A204.1 (cell line): ENCODE measurements around the gene EGR4.

ENCODE experiments used
- FAIRE-seq: peaks from 2 replicates; lab custom pipeline; 2012; peaks lifted over from hg19 to GRCh38; lab: Jason Lieb, UNC

Gene EGR4

GRCh38 chr2:73293534-73294171 lies at the start of gene EGR4:
Gene EGR4, minus strand, starts transcription at chr2:73293548. Its CDS starts 231 bp downstream, at chr2:73293317.
- no peak for FAIRE-seq

GRCh38 chr2:73341039-73341438 lies 47.7 kb upstream of the EGR4 start:
- no peak for FAIRE-seq

- FAIRE-seq = no peak
These were observed 45.9 kb upstream of the EGR4 start for GRCh38 chr2:73339201-73339600.

DNA sequence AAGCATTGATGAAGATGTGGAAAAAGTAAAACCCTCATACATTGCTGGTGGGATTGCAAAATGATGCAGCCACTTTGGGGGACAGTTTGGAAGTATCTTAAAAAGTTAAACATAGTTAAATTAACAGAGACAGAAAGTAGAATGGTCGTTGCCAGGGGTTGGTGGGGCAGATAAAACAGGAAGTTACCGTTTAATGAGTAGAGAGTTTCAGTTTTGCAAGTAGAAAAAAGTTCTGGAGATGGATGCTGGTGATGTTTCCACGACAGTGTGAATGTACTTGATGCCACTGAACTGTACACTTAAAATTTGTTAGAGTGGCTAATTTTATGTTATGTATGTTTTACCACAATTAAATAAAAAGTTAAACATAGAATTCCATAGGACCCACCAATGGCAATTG lies 44.5 kb upstream of the EGR4 start:
- no peak for FAIRE-seq

- FAIRE-seq = no peak
These were observed 41.3 kb upstream of the EGR4 start for GRCh38 chr2:73334620-73335019.

- peak; percentile 23 for FAIRE-seq
These were observed 40.7 kb upstream of the EGR4 start for GRCh38 chr2:73334045-73334444.

DNA sequence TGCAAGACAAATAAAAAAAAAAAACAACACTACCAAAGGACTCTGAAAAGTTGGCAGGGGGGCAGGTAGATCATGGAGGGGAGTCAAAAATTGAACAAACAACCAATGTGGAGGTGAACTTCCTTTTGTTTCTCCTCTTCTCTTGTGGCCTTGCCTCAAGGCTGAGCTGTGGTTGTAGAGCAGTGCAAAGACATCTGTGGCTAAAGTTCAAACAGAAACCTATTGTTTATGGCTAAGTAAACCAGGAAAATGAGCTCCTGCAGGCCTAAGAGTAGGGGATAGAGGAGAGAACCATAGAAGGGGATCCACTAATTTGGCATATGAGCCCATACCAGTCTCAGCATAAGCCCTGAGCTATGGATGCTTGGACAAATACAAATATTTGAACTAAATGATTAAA lies 40.2 kb upstream of the EGR4 start:
- FAIRE-seq = no peak

DNA sequence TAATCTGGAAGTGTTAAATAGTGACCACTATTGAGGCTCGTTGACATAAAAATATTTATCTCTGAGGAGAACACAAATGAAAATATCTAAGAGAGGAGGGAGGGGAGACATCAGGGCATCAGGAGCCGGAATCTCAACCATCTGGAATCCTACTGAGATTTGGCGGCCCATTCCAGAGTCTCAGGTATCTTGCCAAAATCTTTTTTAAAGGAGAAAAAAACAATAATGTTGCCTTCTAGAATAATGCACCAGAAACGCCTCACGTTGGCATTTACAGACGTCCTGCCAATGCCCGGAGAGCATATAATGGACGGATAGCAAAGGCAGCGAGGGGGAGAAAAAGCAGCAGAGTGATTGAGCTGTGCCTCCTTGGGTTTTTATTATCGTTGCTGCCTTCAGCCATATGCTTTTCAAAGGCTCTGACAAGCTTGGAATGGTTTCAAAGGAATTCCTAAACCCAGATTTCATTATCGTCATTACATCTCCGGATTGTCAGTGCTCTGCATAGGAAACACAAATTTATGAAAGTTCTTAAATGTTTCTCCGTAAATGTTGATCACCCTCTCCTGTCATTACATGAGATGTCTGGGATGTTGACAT lies 30.9 kb upstream of the EGR4 start:
- no peak for FAIRE-seq

GRCh38 chr2:73323551-73323950 lies 30.2 kb upstream of the EGR4 start:
- FAIRE-seq = no peak

DNA sequence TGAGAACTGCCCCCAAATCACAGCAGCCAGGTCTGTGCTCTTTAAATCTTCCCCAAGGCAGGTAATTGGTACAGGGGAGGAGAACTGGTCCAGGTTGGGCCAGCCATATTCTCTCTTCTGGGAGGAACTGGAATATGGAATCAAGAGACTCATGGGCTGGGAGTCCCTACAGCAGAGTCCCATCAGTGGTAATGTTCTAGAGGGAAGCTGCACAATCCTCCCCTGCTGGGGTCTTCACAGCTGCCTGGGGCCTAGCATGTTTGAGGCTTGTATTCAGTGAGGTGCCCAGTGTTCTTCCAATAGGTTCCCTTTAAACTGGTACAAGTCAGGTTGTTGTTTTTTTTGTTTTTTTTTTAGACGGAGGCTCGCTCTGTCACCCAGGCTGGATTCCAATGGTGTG lies 21.1 kb upstream of the EGR4 start:
- FAIRE-seq = no peak

DNA sequence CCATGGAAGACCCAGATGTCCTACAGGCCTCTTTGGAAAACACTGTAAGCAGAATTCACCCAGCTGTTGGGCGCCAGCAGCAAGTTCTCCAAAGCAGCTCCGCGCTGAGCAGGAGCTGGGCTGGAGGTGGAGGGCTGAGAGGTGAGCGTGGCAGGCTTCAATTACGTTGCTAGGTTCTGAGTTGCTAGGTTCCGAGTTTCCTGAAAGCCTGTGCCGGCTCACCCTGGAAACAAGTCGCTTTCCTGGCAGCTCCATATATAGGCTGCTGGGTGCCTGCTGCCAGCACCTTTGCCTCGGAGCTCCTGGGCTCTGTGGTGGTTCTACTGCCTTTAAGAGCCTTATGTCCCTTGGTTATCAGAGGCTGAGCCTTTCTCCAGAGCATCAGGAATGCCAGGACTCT lies 14.4 kb upstream of the EGR4 start:
- FAIRE-seq = no peak

DNA sequence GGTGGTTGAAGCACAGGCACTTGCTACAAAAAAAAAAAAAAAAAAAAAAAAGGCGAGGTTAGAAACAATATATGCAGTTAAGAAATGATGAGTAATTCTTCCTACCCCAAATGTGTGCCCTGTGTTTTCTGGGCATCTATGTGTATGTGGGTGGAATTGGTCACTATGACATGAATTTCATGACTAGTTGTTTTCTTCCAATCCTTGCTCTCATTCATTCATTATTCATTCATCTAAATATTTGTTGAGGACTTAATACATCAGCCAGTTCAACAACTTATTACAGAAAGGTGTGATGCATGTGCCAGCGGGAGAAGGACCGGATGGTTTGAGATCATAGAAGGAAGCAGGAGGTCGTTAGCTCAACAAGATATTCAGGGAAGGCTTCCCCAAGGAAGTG lies 8.3 kb upstream of the EGR4 start:
- no peak for FAIRE-seq

DNA sequence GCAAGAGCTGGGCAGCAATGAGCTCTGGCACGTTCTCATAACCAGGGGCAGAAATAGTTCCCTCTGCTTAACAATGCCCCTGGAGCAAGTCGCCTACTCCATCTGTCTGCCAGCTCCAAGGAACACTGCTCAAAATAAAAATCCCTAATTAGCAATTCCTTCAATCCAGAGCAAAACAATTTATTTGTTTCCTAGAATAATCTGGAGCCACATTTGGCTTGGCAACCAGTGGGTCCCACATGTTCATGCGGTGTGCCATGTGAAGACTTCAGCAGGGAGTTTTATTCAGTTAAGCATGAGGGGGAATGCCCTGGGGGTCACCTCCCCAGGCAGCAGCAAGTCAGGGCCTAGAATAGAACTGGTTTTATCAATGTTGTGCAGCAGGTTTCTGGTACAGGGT lies 7.6 kb upstream of the EGR4 start:
- no peak for FAIRE-seq

- FAIRE-seq = no peak
These were observed 4.2 kb upstream of the EGR4 start for GRCh38 chr2:73297586-73297985.

DNA sequence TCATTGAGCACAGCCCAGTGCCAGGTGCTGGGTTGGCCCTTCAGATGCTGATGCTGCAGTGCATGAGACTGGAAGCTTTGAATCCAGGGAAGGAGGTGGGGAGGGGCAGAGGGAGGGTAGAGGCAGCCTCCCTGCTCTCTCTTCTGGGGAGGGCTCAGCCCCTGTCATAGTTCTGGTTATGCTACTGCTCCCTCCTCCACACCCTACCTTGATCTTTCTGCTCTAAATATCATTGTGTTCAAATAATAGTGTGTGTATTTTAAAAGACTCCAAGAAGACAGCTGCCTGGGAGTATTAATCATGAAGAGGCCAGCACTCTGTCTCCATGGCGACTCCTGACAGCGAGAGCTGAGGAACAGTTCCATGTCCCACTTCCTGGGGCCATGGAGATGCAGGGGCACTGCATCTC lies 3.8 kb upstream of the EGR4 start:
- FAIRE-seq = no peak

DNA sequence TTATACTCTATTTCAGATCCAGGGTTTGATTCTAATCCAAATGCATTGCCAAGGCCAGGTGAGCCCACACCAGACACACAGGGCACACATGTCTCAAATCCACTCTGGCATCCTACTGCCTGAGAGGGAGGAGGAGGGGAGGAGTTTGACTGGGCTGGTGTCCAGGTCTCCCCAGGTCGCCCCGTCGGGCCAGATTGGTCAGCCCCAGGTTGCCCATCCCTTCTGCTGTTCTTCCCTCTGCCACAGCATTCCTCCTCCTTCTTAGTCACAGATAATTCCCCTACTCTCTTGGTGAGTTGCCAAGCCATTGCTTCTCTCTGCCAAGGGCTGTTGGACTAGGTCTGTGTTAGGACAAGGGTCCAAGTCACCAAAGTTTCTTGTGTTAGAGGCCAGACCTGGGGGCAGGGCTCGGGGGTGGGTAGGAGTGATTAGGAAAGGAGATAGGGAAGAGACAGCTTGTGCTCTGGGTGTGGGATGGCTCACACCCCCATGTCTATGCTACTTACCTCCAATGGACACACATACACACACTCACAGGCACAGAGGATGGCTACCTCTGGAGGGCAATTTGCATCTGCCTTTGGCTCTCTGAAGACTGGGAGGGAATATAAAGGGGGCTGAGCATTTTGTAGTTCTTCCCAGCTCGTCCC lies 2.5 kb upstream of the EGR4 start:
- no peak for FAIRE-seq

DNA sequence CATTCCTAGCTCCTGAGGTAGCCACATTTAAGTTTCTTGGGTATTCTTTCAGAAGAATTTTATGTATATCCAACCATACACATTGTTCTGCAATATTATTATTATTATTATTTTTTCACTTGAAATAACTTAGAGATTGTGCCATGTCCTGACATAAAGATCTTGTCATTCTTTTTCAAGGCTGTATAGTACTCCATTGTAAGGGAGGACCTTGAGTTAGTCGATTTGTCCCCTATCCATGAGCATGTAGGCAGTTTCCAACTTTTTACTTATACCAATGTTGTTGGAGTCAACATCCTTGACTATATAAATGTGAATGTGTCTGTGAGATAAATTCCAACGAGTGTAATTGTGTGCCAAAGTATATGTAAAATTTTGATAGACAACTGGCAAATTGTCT lies 891 bp upstream of the EGR4 start:
- FAIRE-seq = no peak

DNA sequence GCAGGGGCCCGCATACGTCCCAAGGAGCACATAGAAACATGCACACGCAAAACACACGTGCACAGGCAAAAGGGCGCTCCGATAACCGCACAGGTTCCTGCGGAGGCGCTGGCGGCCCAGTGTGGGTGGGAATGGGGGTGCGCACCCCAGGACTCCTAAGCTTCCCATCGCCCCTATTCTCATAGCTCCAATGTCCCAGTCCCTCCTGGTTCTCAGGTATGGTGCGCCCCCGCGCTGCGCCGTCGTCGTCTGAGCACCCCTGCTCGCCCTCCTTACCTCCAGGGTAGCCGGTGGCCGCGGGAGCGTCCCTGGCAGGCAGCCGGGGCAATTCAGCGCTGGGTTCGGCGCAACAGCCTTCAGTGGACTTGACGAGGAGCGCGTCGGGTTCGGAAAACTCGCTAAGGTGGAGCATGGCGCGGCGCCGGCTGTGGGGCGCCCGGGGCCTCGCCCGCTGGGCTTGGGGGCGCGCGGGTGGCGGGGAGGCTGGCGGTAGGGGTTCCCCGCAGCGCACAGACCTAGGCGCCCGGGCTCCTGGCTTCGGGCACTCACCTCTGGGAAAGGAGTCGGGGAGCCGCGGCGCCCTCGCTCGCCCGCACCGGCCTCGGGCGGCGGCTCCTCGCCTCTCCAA lies 328 bp downstream of the EGR4 start:
- FAIRE-seq = no peak

DNA sequence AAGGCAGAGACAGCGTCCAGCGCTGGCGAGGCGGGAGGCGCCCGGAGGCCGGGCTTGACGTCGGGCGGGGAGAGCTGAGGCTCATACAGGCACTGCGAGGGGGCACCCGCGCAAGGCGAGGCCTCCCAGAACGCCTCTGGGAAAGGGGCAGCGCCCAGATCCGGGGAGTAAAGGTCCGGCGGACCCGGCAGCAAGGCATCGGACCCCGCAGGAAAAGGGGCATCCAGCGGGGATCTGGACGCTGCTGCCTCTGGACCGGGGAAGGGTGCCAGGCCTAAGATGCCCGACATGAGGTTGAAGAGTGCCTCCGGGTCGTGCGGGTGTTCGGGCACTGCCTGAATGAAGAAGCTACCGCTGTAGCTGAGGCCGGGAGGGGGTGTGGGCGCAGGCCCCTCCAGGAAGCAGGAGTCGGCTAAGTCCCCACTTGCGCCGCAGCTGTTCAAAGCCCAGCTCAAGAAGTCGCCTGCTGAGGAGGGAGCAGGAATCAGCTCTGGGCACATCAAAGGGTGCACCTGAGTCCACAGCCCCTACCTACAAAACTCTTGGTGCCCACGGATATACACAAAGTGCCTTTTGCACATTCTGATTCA lies 937 bp downstream of the EGR4 start:
- FAIRE-seq = no peak

- FAIRE-seq = no peak
These were observed 1.7 kb downstream of the EGR4 start for GRCh38 chr2:73291461-73292315.

- no peak for FAIRE-seq
These were observed 2.3 kb downstream of the EGR4 start for GRCh38 chr2:73291093-73291460.
